Lower leg skin (tissue), 4 donors: ENCODE measurements around the gene XPR1. TPM values are rescaled to one million over a fixed set of nuclear protein-coding genes. Genes with fewer than 3 reads are reported as not detected.
"Not testable (repeated sequence)": the region's sequence is repeated elsewhere in the genome, so short reads cannot be mapped to it uniquely, and the experiment has no call there.

Experiments used
- DNase-seq, 2 donors: peaks; one replicate each; pipeline ENCODE4 v3.0.0-alpha.2; 2019; ENCODE audit warnings: low spot score in 2 of 2
- H3K4me3 ChIP-seq: fragments of 200-600 bp; sonication (generic); 2 replicates; pipeline ENCODE4 v1.5.1; 2017; ENCODE audit warnings: mild to moderate bottlenecking, low read depth; ENCODE audit not compliant: poor library complexity, severe bottlenecking
- CTCF ChIP-seq, 3 donors: fragments of 450-650 bp; IDR thresholded peaks; one replicate each; pipeline ENCODE4 v1.5.1; 2016; ENCODE audit warnings: antibody characterized with exemption in 3 of 3, mild to moderate bottlenecking in 3 of 3, moderate library complexity in 2 of 3
- POLR2A ChIP-seq, 2 donors: fragments of 450-650 bp; IDR thresholded peaks; one replicate each; pipeline ENCODE4 v1.6.1; 2016 to 2017; ENCODE audit warnings: antibody characterized with exemption in 2 of 2, mild to moderate bottlenecking in 1 of 2, moderate library complexity in 1 of 2
- WGBS, 2 donors: methylation state at CpG; one replicate each; pipeline ENCODE4 v1.1.5; 2018; 5-methylcytosine and 5-hydroxymethylcytosine counted together
- intact Hi-C: fragments of 100-400 bp; cut with DNase I; formaldehyde crosslinking; loops from one replicate; pipeline ENCODE4 v1.15.0; 2023; ENCODE audit warnings: low total_unique reads
- total RNA-seq, 4 donors: library from RNA; depleted of rRNA; stranded (reverse); fragments of >200 nt; gene quantifications; one replicate each; pipeline ENCODE4 v1.1.0, GENCODE V29; 2016

The XPR1 gene
- total RNA-seq, 4 donors from 2014 or later = 10.1 to 25.4 (median 14.1) TPM

GRCh38 chr1:180680558-180681144 is 48.8 kb downstream of the XPR1 start:
- no peak for DNase-seq
- WGBS, 2 donors = 85% methylated on average over 7 of the region's 7 CpGs
- TF ChIP-seq CTCF (IDR thresholded peaks at IDR 0.05) (no peak), POLR2A (IDR thresholded peaks at IDR 0.05) (no peak)
- H3K4me3 ChIP-seq = no peak overlapping the region
- intact Hi-C loops = no loop called here

DNA sequence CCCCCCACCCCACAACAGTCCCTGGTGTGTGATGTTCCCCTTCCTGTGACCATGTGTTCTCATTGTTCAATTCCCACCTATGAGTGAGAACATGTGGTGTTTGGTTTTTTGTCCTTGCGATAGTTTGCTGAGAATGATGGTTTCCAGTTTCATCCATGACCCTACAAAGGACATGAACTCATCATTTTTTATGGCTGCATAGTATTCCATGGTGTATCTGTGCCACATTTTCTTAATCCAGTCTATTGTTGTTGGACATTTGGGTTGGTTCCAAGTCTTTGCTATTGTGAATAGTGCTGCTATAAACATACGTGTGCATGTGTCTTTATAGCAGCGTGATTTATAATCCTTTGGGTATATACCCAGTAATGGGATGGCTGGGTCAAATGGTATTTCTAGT is 51.3 kb downstream of the XPR1 start:
- intact Hi-C loops, H3K4me3 ChIP-seq, DNase-seq: not testable (repeated sequence)
- WGBS, 2 donors = 85 to 95% methylated on average over 3 of the region's 3 CpGs

DNA sequence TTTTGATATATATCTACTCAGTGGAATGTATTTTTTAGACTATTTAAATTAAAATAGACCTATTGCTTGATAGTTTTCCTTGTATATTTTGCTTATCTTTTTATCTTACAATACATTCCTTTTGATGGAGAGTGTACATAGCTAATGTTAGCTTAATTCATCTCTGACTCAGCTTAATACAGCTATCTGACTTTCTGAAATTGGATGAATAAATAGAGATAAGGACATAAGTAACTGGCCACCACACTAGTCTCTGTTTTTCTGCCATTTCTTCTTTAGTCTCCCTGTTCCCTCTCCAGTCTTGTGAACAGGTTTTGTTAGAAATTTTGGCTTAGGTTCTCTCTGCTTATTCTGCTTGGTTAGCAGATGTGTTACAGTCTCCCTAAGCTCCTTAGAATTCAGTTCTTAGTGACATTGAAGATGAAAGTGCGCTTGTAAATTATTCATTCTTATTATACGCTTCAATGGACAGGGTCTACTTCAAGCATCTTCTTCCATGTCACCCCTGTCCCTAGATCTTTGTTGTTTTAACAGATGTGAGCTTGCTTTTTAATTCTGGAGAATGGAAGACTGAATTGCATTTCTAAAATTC is 59.6 kb downstream of the XPR1 start:
- TF ChIP-seq POLR2A (IDR thresholded peaks at IDR 0.05) = no peak
- intact Hi-C loops = no loop called here
- 64 to 68% methylated on average over 2 of the region's 2 CpGs for WGBS, 2 donors
- H3K4me3 ChIP-seq = no peak overlapping the region
- no peak for DNase-seq

- intact Hi-C loops = no loop called here
- no peak for DNase-seq
- TF ChIP-seq CTCF (IDR thresholded peaks at IDR 0.05) (no peak), POLR2A (IDR thresholded peaks at IDR 0.05) (no peak)
- WGBS, 2 donors = 84 to 94% methylated on average over 5 of the region's 5 CpGs
- H3K4me3 ChIP-seq = no peak overlapping the region
Observed at GRCh38 chr1:180693564-180694244, 61.9 kb downstream of the XPR1 start.

DNA sequence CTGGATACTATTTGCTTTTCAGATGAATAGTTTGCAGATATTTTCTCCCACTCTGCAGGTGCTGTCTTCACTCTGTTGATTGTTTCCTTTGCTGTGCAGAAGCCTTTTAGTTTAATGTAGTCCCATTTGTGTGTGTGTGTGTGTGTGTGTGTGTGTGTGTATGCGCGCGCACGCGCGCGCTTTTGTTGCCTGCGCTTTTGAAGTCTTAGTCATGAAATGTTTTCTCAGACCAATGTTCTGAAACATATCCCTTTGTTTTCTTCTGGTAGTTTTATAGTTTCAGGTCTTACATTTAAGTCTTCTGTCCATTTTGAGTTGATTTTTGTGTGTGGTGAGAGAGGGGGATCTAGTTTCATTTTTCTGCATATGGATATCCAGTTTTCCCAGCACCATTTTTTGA is 63.5 kb downstream of the XPR1 start:
- intact Hi-C loops = no loop called here
- no peak for DNase-seq
- TF ChIP-seq CTCF (IDR thresholded peaks at IDR 0.05) = no peak
- TF ChIP-seq POLR2A (IDR thresholded peaks at IDR 0.05) = no peak
- WGBS, 2 donors = 78 to 84% methylated on average over 8 of the region's 8 CpGs
- H3K4me3 ChIP-seq = no peak overlapping the region

GRCh38 chr1:180696361-180696760 is 64.5 kb downstream of the XPR1 start:
- no peak overlapping the region for H3K4me3 ChIP-seq
- no peak for DNase-seq
- no peak for TF ChIP-seq CTCF (IDR thresholded peaks at IDR 0.05)
- TF ChIP-seq POLR2A (IDR thresholded peaks at IDR 0.05) = no peak
- intact Hi-C loops = no loop called here
- 95 to 97% methylated on average over 1 of the region's 1 CpG for WGBS, 2 donors
